OCI-LY1 (cell line): ENCODE data around the gene CD93.

Experiments
- H2AFZ ChIP-seq: fragments of 200-600 bp; sonication (generic), shearing (Covaris generic); 2 replicates; pipeline ENCODE4 v1.6.0; 2014; ENCODE audit warnings: antibody characterized with exemption, mild to moderate bottlenecking, low read length
- H3F3A ChIP-seq: fragments of 200-600 bp; sonication (generic), shearing (Covaris generic); 2 replicates; pipeline ENCODE4 v1.6.0; 2014; ENCODE audit warnings: mild to moderate bottlenecking, antibody characterized with exemption, low read length, moderate library complexity; ENCODE audit not compliant: insufficient read depth
- H3K27ac ChIP-seq: fragments of 200-600 bp; sonication (generic); 2 replicates; pipeline ENCODE4 v1.5.1; 2014; ENCODE audit warnings: low read length, mixed run types, mild to moderate bottlenecking, low read depth; ENCODE audit not compliant: poor library complexity, severe bottlenecking
- H3K27me3 ChIP-seq: fragments of 200-600 bp; sonication (generic); 2 replicates; pipeline ENCODE4 v1.6.0; 2014; ENCODE audit warnings: antibody characterized with exemption, mild to moderate bottlenecking, low read length, moderate library complexity; ENCODE audit not compliant: insufficient read depth
- H3K36me3 ChIP-seq: fragments of 200-600 bp; sonication (generic); 2 replicates; pipeline ENCODE4 v1.6.1; 2014; ENCODE audit warnings: mild to moderate bottlenecking, antibody characterized with exemption, low read length, moderate library complexity, mixed read lengths; ENCODE audit not compliant: insufficient read depth
- H3K4me1 ChIP-seq: fragments of 200-600 bp; sonication (generic); 2 replicates; pipeline ENCODE4 v1.5.1; 2014; ENCODE audit warnings: mild to moderate bottlenecking, low read length, moderate library complexity; ENCODE audit not compliant: insufficient read depth, severe bottlenecking
- H3K4me2 ChIP-seq: fragments of 200-600 bp; sonication (generic), shearing (Covaris generic); 2 replicates; pipeline ENCODE4 v1.6.1; 2014; ENCODE audit warnings: low read length
- H3K4me3 ChIP-seq: fragments of 200-600 bp; sonication (generic); 2 replicates; pipeline ENCODE4 v1.5.1; 2014; ENCODE audit warnings: low read length, low read depth, mild to moderate bottlenecking, mixed read lengths; ENCODE audit not compliant: poor library complexity, severe bottlenecking
- H3K79me2 ChIP-seq: fragments of 200-600 bp; shearing (Covaris generic); 2 replicates; pipeline ENCODE4 v1.6.1; 2016; ENCODE audit warnings: mixed run types, low read length, mixed read lengths; ENCODE audit not compliant: insufficient read depth
- H3K9ac ChIP-seq: fragments of 200-600 bp; sonication (generic), shearing (Covaris generic); 2 replicates; pipeline ENCODE4 v1.6.1; 2014; ENCODE audit warnings: mild to moderate bottlenecking, low read length, mixed read lengths
- H3K9me2 ChIP-seq: fragments of 200-600 bp; sonication (generic), shearing (Covaris generic); 2 replicates; pipeline ENCODE4 v1.6.1; 2014; ENCODE audit warnings: low read depth, mild to moderate bottlenecking, low read length, mixed read lengths
- H3K9me3 ChIP-seq: fragments of 200-600 bp; shearing (Covaris generic); 2 replicates; pipeline ENCODE4 v1.6.1; 2014; ENCODE audit warnings: low read length, mixed read lengths
- H4K20me1 ChIP-seq: fragments of 200-600 bp; sonication (generic), shearing (Covaris generic); 2 replicates; pipeline ENCODE4 v1.6.0; 2016; ENCODE audit warnings: mild to moderate bottlenecking, low read length; ENCODE audit not compliant: insufficient read depth
- EZH2 ChIP-seq: fragments of 200-600 bp; sonication (generic), shearing (Covaris generic); IDR thresholded peaks from 2 replicates; pipeline ENCODE4 v1.8.0; 2017; ENCODE audit warnings: borderline replicate concordance, mixed run types, mild to moderate bottlenecking, antibody characterized with exemption, low read length, moderate library complexity, mixed read lengths
- TF ChIP-seq, protein P1 (sequence below): fragments of 200-600 bp; sonication (generic), shearing (Covaris generic); IDR thresholded peaks from 2 replicates; pipeline ENCODE4 v1.5.1; 2017; ENCODE audit warnings: mild to moderate bottlenecking, antibody characterized with exemption, low read length, moderate library complexity, mixed read lengths

CD93 gene

DNA sequence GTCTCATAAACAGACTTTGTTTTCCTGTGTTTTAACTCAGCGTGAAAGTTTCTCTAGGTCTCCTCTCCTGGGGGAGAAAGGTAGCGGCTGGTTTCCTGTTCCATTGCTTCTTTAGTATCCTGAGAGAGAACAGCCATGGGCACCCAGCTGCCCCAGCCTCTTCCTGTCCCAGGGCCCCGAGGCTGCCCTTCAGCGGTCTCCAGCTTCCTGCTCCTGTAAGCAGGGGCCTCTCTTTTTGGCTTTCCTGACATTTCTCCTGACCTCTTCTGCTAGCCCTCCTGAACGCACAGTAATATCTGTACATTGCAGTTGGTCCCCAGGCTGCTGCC, 53.4 kb downstream of the CD93 start:
- Histone ChIP-seq H3K9me2 (no peaks in the 10 kb centered on the region), H3K9me3 (no peaks in the 10 kb centered on the region), H3K4me1 (no peaks in the 10 kb centered on the region), H3K4me3 (no peak overlapping the region), H3K36me3 (no peaks in the 10 kb centered on the region), H3K27ac (no peak overlapping the region), H3K4me2 (no peak overlapping the region), H3K9ac (no peak overlapping the region), H4K20me1 (no peaks in the 10 kb centered on the region), H3F3A (no peaks in the 10 kb centered on the region), H3K27me3 (no peaks in the 10 kb centered on the region), H2AFZ (no peak overlapping the region), H3K79me2 (no peaks in the 10 kb centered on the region)
- TF ChIP-seq, protein P1, sequence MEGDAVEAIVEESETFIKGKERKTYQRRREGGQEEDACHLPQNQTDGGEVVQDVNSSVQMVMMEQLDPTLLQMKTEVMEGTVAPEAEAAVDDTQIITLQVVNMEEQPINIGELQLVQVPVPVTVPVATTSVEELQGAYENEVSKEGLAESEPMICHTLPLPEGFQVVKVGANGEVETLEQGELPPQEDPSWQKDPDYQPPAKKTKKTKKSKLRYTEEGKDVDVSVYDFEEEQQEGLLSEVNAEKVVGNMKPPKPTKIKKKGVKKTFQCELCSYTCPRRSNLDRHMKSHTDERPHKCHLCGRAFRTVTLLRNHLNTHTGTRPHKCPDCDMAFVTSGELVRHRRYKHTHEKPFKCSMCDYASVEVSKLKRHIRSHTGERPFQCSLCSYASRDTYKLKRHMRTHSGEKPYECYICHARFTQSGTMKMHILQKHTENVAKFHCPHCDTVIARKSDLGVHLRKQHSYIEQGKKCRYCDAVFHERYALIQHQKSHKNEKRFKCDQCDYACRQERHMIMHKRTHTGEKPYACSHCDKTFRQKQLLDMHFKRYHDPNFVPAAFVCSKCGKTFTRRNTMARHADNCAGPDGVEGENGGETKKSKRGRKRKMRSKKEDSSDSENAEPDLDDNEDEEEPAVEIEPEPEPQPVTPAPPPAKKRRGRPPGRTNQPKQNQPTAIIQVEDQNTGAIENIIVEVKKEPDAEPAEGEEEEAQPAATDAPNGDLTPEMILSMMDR, result no peak
- no peak for TF ChIP-seq EZH2

DNA sequence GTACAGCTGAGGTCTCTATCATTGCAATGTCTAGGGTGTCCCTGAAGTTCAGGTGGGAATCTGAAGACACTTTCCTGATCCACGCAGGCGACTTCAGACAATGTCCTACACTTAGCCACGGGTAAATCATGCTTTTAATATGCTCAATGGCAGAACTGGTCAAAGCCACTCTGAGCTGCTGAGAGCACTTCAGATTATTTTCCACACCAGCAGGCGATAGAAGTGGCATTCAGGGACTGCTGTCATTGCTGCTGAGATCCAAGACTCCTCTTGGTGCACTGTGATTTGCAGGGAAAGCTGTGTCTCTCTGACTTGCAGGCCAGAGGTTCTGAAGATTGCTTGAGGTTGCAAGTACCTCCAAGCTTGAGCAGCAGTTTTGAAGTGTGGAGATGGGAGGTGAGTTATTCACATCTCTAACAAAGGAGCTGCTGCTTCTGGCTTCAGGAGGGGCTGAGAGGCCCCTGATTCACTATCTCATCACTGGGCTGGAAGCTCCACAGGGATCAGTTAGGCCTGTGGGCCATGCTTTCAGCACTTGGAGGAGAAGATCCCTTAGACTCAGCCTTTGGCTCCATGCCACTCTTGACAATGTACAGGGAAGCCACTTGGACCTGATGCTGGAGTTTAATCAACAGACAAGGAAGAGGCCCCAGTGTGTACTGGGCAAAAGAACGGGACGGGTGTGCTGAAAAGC, 53.9 kb downstream of the CD93 start:
- no peak overlapping the region for H3K9ac ChIP-seq
- H3K4me1 ChIP-seq, result no peaks in the 10 kb centered on the region
- no peaks in the 10 kb centered on the region for H4K20me1 ChIP-seq
- H3K9me3 ChIP-seq, result no peaks in the 10 kb centered on the region
- no peaks in the 10 kb centered on the region for H3K27me3 ChIP-seq
- no peak overlapping the region for H2AFZ ChIP-seq
- no peaks in the 10 kb centered on the region for H3K9me2 ChIP-seq
- TF ChIP-seq, protein P1, result no peak
- TF ChIP-seq EZH2, result no peak
- H3K36me3 ChIP-seq, result no peaks in the 10 kb centered on the region
- H3K79me2 ChIP-seq, result no peaks in the 10 kb centered on the region
- H3K27ac ChIP-seq, result no peak overlapping the region
- no peak overlapping the region for H3K4me2 ChIP-seq
- no peaks in the 10 kb centered on the region for H3F3A ChIP-seq
- no peak overlapping the region for H3K4me3 ChIP-seq

DNA sequence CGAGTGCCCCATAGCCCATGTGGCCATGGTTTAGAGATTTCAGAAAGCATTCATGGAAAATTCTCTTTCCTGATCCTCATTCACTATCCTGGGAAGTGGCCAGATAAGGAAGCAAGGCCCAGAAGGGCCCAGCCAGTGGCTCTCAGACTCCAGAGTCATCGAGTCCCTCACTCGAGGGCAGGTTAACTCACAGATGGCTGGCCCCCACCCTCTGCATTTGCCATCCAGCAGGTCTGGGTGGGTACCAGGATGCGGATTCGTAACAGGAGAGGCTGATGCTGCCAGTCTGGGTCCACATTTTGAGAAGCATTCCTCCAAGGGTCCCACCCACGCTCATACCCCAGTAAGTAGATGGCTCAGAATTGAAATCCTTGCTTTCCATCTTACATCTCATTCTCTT, 54.8 kb downstream of the CD93 start:
- Histone ChIP-seq H3K36me3 (no peaks in the 10 kb centered on the region), H3K4me2 (no peak overlapping the region), H3K27ac (no peak overlapping the region), H3K9me3 (no peaks in the 10 kb centered on the region), H3F3A (no peaks in the 10 kb centered on the region), H4K20me1 (no peaks in the 10 kb centered on the region), H3K9me2 (no peaks in the 10 kb centered on the region), H3K9ac (no peak overlapping the region), H3K4me3 (no peak overlapping the region), H3K27me3 (no peaks in the 10 kb centered on the region), H3K4me1 (no peaks in the 10 kb centered on the region), H3K79me2 (no peaks in the 10 kb centered on the region), H2AFZ (no peak overlapping the region)
- TF ChIP-seq, protein P1, result no peak
- TF ChIP-seq EZH2, result no peak
